Measurements from ENCODE around the gene RUNX3.

DNA sequence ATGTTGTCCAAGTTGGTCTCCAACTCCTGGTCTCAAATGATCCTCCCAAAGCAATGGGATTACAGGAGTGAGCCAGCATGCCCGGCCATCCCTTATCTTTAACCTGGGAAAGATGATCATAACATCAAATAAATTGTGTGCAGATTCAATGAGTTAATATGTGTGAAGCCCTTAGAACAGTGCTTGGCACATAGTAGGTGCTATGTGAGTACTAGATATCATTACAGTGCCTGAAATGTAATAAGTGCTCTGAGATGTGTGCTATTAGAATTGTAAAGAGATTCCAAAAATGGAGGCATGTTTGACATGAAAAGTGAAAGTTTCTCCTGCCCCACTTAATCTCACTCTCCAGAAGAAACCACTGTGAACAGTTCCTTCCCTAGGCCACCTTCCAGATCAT is 71.8 kb downstream of the RUNX3 start:
- TF ChIP-seq CTCF (IDR thresholded peaks at IDR 0.05) (no peak), POLR2A (IDR thresholded peaks at IDR 0.05) (no peak)

Measured in uterus (tissue), 2 donors.